K562 (cell line): ENCODE measurements around the gene SF3A2. TPM values are rescaled to one million over a fixed set of nuclear protein-coding genes. Genes with fewer than 3 reads are reported as not detected.
A peak's percentile ranks its signal among the peaks of the same experiment; 100 is the strongest.

Source experiments
- CSDE1 ChIP-seq, 2 experiments: fragments of 450-650 bp; IDR thresholded peaks; 2 replicates each; pipeline ENCODE4 v1.6.1; 2016; ENCODE audit warnings: mild to moderate bottlenecking in 1 of 2
- ETV6 ChIP-seq, 3 experiments: fragments of 150-350 bp in 1 of 3; sonication (generic) in 1 of 3; formaldehyde crosslinking in 1 of 3; IDR thresholded peaks; 2 replicates each; pipeline versions ENCODE4 v1.6.1 to v1.8.0; 2014 to 2022; ENCODE audit warnings: borderline replicate concordance in 2 of 3, low read depth in 2 of 3, antibody characterized with exemption in 1 of 3, low read length in 1 of 3, mild to moderate bottlenecking in 1 of 3, missing genetic modification reagents in 1 of 3
- KHSRP ChIP-seq: fragments of 450-650 bp; IDR thresholded peaks from 2 replicates; pipeline ENCODE4 v1.6.1; 2017
- NFYB ChIP-seq: IDR thresholded peaks from 2 replicates; pipeline ENCODE4 v1.6.1; 2011; ENCODE audit warnings: mild to moderate bottlenecking, moderate library complexity; ENCODE audit not compliant: insufficient read length; ENCODE audit errors: extremely low read depth
- TEAD1 ChIP-seq, 2 experiments: fragments of 450-650 bp in 1 of 2; sonication (generic) in 1 of 2; formaldehyde crosslinking; IDR thresholded peaks; 2 replicates each; pipeline versions ENCODE4 v1.4.0 to v1.8.0; 2020 to 2022; ENCODE audit warnings: mild to moderate bottlenecking in 2 of 2, missing genetic modification reagents in 1 of 2
- ZBTB8A ChIP-seq: fragments of 450-650 bp; IDR thresholded peaks from 2 replicates; pipeline ENCODE4 v1.6.1; 2018; ENCODE audit warnings: mild to moderate bottlenecking, moderate library complexity; ENCODE audit not compliant: partially characterized antibody
- polyA plus RNA-seq, 8 experiments: library from polyadenylated mRNA; depleted of rRNA in 4 of 8; stranded (reverse) in 5 of 8; unstranded in 3 of 8; fragments of >200 nt; fragmentation: Nextera tagmentation in 2 of 8; fragmentation: Illumina TruSeq in 1 of 8; extraction: Ambion mirVana in 2 of 8; extraction: Trizol in 1 of 8; gene quantifications; 2 replicates each; pipeline versions ENCODE4 v1.2.1 to v1.2.3, GENCODE V29; 2011 to 2014; ENCODE audit warnings: inconsistent platforms in 1 of 8, missing spikeins in 1 of 8
- total RNA-seq, 7 experiments: library from RNA; depleted of rRNA in 6 of 7; stranded (reverse); fragments of >200 nt in 6 of 7; fragmentation: Illumina TruSeq in 2 of 7; extraction: Trizol in 2 of 7; gene quantifications; 2 replicates each; pipeline versions ENCODE4 v1.2.1 to v1.2.3, GENCODE V29; 2011 to 2021; ENCODE audit warnings: low replicate concordance in 1 of 7
- TF ChIP-seq, protein P1 (sequence below), 2 experiments: fragments of 200-800 bp in 1 of 2; sonication (Bioruptor generic) in 1 of 2; sonication (generic) in 1 of 2; formaldehyde crosslinking in 1 of 2; IDR thresholded peaks in 1 of 2; conservative IDR thresholded peaks in 1 of 2; 2 replicates each; pipeline versions ENCODE4 v1.5.0 to v1.6.1; 2016 to 2020; ENCODE audit warnings: missing compliant biosample characterization in 1 of 2, missing genetic modification characterization in 1 of 2, missing genetic modification reagents in 1 of 2
- TF ChIP-seq, protein P2 (sequence below), 2 experiments: IDR thresholded peaks; 2 replicates each; pipeline ENCODE4 v1.6.1; 2012; ENCODE audit warnings: improper control_type of control experiment in 2 of 2, low read depth in 2 of 2, low read length in 2 of 2, borderline replicate concordance in 1 of 2
- TF ChIP-seq, protein P3 (sequence below): fragments of 450-650 bp; IDR thresholded peaks from 2 replicates; pipeline ENCODE4 v1.6.1; 2017; ENCODE audit warnings: mild to moderate bottlenecking, moderate library complexity
- TF ChIP-seq, protein P4 (sequence below): sonication (generic); formaldehyde crosslinking; IDR thresholded peaks from 2 replicates; pipeline ENCODE4 v1.8.1; 2023; ENCODE audit warnings: mild to moderate bottlenecking, missing genetic modification reagents
- TF ChIP-seq, protein P5 (sequence below): fragments of 450-650 bp; IDR thresholded peaks from 2 replicates; pipeline ENCODE4 v1.6.1; 2016

SF3A2 gene
- total and polyA plus RNA-seq, 9 of the 15 experiments (the other 6 are each of a cell fraction or from before 2014, with no cell fraction given) = 0.17 to 194 (median 22.8) TPM

DNA sequence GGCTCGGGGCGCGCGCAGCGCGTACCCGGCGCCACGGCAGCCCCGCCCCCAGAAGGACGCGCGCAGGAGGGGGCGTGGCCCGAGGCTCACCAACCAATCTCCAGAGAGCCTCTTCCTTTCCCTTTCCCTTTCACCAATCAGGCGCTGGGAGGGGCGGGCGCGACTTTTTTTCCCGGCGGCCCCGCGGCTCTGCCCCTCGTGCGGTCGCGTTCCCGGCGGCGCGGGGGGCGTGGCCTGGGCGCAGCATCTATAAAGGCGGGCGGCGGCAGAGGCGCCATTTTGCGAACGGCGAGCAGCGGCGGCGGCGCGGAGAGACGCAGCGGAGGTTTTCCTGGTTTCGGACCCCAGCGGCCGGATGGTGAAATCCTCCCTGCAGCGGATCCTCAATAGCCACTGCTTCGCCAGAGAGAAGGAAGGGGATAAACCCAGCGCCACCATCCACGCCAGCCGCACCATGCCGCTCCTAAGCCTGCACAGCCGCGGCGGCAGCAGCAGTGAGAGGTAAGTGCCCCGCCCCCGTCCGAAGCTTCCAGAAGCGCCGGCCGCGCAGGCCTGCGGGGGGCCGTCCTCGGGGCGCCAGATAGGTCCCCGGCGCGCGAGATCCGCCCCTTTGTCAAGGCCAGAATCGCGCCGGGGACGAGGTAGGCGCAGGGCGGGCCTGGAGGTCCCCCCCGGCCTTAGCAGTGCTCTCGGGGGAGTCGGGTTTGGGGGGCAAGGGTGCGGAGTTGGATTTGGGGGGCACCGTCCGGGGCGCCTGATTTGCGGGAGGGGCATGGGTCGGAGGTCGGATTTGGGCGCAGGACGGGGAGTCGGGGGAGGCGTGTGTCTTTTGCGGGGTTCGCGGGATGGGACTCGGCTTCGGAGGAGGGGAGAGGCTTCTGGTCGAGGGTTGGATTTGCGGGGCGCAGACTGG is 32.9 kb downstream of the SF3A2 start (continued):
- TF ChIP-seq, protein P1, sequence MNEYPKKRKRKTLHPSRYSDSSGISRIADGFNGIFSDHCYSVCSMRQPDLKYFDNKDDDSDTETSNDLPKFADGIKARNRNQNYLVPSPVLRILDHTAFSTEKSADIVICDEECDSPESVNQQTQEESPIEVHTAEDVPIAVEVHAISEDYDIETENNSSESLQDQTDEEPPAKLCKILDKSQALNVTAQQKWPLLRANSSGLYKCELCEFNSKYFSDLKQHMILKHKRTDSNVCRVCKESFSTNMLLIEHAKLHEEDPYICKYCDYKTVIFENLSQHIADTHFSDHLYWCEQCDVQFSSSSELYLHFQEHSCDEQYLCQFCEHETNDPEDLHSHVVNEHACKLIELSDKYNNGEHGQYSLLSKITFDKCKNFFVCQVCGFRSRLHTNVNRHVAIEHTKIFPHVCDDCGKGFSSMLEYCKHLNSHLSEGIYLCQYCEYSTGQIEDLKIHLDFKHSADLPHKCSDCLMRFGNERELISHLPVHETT (CRISPR knock-in tag; conservative IDR thresholded peaks at IDR 0.05 in 1 of 2, IDR thresholded peaks at IDR 0.05 in 1 of 2) = peak in 1 of 2 experiments; percentile 91; a peak in 2 of 4 replicates
- TF ChIP-seq ZBTB8A (no peak), CSDE1 (IDR thresholded peaks at IDR 0.05) (no peak), NFYB (peak; percentile 58), KHSRP (no peak), ETV6 (IDR thresholded peaks at IDR 0.05; ENCODE audit: borderline replicate concordance in 1 of 2, low read depth in 2 of 2, low read length in 1 of 2) (no peak), ETV6 (CRISPR knock-in tag; IDR thresholded peaks at IDR 0.05; ENCODE audit: borderline replicate concordance) (no peak), TEAD1 (CRISPR knock-in tag; IDR thresholded peaks at IDR 0.05) (peak in 1 of 2 experiments; percentile 88; a peak in 2 of 4 replicates)
- TF ChIP-seq, protein P2, sequence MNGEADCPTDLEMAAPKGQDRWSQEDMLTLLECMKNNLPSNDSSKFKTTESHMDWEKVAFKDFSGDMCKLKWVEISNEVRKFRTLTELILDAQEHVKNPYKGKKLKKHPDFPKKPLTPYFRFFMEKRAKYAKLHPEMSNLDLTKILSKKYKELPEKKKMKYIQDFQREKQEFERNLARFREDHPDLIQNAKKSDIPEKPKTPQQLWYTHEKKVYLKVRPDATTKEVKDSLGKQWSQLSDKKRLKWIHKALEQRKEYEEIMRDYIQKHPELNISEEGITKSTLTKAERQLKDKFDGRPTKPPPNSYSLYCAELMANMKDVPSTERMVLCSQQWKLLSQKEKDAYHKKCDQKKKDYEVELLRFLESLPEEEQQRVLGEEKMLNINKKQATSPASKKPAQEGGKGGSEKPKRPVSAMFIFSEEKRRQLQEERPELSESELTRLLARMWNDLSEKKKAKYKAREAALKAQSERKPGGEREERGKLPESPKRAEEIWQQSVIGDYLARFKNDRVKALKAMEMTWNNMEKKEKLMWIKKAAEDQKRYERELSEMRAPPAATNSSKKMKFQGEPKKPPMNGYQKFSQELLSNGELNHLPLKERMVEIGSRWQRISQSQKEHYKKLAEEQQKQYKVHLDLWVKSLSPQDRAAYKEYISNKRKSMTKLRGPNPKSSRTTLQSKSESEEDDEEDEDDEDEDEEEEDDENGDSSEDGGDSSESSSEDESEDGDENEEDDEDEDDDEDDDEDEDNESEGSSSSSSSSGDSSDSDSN (IDR thresholded peaks at IDR 0.05; ENCODE audit: borderline replicate concordance in 1 of 2, low read depth in 2 of 2, low read length in 2 of 2) = peak; percentile 71 to 77; a peak in 3 of 4 replicates
- TF ChIP-seq, protein P3, sequence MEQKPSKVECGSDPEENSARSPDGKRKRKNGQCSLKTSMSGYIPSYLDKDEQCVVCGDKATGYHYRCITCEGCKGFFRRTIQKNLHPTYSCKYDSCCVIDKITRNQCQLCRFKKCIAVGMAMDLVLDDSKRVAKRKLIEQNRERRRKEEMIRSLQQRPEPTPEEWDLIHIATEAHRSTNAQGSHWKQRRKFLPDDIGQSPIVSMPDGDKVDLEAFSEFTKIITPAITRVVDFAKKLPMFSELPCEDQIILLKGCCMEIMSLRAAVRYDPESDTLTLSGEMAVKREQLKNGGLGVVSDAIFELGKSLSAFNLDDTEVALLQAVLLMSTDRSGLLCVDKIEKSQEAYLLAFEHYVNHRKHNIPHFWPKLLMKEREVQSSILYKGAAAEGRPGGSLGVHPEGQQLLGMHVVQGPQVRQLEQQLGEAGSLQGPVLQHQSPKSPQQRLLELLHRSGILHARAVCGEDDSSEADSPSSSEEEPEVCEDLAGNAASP = no peak
- TF ChIP-seq, protein P4, sequence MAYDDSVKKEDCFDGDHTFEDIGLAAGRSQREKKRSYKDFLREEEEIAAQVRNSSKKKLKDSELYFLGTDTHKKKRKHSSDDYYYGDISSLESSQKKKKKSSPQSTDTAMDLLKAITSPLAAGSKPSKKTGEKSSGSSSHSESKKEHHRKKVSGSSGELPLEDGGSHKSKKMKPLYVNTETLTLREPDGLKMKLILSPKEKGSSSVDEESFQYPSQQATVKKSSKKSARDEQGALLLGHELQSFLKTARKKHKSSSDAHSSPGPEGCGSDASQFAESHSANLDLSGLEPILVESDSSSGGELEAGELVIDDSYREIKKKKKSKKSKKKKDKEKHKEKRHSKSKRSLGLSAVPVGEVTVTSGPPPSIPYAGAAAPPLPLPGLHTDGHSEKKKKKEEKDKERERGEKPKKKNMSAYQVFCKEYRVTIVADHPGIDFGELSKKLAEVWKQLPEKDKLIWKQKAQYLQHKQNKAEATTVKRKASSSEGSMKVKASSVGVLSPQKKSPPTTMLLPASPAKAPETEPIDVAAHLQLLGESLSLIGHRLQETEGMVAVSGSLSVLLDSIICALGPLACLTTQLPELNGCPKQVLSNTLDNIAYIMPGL = no peak; the same call in 1 of the 2 replicates
- TF ChIP-seq, protein P5, sequence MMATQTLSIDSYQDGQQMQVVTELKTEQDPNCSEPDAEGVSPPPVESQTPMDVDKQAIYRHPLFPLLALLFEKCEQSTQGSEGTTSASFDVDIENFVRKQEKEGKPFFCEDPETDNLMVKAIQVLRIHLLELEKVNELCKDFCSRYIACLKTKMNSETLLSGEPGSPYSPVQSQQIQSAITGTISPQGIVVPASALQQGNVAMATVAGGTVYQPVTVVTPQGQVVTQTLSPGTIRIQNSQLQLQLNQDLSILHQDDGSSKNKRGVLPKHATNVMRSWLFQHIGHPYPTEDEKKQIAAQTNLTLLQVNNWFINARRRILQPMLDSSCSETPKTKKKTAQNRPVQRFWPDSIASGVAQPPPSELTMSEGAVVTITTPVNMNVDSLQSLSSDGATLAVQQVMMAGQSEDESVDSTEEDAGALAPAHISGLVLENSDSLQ = no peak
